Measurements from ENCODE around the gene SFXN5.

DNA sequence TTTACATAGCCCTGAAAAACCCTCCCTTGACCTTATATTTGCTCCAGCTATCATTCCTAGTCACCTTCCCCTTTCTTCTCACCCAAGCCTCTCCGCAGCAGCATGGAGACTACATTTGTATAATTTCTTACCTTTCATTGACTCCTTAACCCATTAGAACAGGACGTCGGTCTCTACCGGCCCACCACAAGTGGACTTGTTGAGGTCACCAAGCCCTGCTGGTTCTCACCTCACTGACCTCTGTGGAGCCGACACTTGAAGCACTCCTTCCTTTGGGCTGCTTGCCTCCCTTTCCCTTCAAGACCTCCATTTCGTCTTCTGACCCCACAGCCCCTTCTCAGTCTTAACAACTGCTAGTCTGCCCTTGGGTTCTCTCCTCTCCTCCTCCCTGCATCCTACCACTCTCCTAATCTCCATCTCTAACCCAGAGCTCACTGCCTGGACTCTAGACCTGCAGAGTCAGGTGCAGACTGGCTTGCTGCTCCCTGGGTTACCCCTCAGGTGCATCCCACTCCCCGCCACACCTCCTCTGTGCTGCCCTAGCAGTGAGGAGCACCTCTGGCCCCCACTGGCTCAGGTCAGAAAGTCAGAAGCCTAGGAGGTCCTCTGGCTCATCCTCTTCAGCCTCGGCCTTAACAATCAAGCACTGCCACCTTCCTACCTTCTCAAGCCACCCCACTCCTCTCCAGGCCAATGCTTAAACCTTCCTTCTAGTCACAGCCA, 5.3 kb upstream of the SFXN5 start:
- TF ChIP-seq, protein P1, sequence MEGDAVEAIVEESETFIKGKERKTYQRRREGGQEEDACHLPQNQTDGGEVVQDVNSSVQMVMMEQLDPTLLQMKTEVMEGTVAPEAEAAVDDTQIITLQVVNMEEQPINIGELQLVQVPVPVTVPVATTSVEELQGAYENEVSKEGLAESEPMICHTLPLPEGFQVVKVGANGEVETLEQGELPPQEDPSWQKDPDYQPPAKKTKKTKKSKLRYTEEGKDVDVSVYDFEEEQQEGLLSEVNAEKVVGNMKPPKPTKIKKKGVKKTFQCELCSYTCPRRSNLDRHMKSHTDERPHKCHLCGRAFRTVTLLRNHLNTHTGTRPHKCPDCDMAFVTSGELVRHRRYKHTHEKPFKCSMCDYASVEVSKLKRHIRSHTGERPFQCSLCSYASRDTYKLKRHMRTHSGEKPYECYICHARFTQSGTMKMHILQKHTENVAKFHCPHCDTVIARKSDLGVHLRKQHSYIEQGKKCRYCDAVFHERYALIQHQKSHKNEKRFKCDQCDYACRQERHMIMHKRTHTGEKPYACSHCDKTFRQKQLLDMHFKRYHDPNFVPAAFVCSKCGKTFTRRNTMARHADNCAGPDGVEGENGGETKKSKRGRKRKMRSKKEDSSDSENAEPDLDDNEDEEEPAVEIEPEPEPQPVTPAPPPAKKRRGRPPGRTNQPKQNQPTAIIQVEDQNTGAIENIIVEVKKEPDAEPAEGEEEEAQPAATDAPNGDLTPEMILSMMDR (IDR thresholded peaks at IDR 0.05): no peak
- TF ChIP-seq POLR2A (IDR thresholded peaks at IDR 0.05) (no peak), POLR2AphosphoS5 (IDR thresholded peaks at IDR 0.05; ENCODE audit: insufficient read depth in 1 of 2, low read depth in 1 of 2) (no peak)

Measured in vagina (tissue), 2 donors.